C4-2B (cell line): ENCODE data around the gene POLR2L.

Source experiments
- H3K27ac ChIP-seq: fragments of 450-650 bp; 2 replicates; pipeline ENCODE4 v1.5.1; 2017
- ZFX ChIP-seq: fragments of 450-650 bp; IDR thresholded peaks from 2 replicates; pipeline ENCODE4 v1.6.1; 2017
- TF ChIP-seq, protein P1 (sequence below): fragments of 450-650 bp; conservative IDR thresholded peaks from 2 replicates; pipeline ENCODE4 v1.5.1; 2017; ENCODE audit warnings: mild to moderate bottlenecking

Gene POLR2L

DNA sequence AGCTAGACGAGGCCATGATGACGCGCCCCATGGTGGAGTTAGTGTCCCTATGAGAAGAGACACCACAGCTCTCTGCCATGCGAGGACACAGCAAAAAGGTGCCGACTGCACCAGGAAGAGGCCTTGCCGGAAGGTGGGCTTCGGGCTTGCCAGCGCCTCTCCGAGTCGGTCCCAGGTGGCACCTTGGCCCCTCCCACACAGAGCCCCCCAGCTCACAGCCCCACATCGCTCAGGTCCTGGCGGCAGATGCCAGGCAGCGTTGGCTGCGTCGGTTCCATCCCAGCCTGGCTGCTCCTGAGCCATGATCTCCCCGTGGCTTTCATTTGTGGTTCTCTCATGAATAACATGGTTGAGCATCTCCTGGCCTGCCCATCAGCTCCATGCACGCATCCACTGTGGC lies 44.2 kb upstream of the POLR2L start:
- TF ChIP-seq, protein P1, sequence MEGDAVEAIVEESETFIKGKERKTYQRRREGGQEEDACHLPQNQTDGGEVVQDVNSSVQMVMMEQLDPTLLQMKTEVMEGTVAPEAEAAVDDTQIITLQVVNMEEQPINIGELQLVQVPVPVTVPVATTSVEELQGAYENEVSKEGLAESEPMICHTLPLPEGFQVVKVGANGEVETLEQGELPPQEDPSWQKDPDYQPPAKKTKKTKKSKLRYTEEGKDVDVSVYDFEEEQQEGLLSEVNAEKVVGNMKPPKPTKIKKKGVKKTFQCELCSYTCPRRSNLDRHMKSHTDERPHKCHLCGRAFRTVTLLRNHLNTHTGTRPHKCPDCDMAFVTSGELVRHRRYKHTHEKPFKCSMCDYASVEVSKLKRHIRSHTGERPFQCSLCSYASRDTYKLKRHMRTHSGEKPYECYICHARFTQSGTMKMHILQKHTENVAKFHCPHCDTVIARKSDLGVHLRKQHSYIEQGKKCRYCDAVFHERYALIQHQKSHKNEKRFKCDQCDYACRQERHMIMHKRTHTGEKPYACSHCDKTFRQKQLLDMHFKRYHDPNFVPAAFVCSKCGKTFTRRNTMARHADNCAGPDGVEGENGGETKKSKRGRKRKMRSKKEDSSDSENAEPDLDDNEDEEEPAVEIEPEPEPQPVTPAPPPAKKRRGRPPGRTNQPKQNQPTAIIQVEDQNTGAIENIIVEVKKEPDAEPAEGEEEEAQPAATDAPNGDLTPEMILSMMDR, result no peak
- no peak for TF ChIP-seq ZFX
- H3K27ac ChIP-seq, result no peak overlapping the region

DNA sequence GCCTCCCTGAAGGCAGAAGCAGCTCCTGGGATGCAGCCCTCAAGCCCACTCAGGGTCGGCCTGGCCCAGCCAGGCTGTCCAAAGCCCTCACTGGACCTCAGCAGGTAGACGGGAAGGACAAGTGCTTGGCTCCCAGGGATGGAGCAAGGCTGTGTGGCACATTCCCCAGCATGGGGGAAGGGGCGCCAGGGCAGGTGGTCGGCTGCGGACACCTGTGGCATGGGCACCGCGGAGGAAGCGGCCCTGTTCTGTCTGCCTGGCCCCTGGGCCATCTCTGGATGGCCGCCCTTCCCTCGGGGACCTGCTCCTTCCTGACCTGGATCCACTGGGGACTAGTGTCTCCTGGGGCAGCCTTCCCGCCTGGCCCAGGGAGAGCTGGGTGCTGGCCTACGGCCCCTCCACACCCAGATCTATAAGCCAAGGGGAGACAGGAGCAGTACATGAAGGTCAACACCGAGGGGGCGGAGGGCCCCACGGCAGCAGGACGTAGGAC lies 42.3 kb upstream of the POLR2L start:
- TF ChIP-seq, protein P1, result no peak
- TF ChIP-seq ZFX, result no peak
- H3K27ac ChIP-seq, result no peak overlapping the region

DNA sequence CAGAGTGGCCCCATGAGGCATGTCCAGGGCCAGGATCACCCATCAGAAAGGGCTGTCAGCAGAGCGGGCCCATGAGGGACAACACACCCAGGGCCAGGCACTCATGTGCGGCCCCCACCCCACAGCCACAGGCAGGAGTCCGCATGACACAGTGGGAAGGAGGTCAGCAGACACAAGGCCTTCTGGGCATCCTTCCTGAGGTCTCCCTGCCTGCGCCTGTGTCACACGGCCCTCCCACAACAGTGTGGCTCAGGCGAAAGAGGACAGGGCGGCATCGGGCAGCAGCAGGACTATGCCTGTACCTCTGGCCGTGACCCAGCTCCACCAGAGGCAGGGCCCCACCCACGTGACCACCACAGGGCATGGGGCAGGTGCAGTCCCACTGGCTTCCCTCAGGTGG lies 41.2 kb upstream of the POLR2L start:
- no peak overlapping the region for H3K27ac ChIP-seq

DNA sequence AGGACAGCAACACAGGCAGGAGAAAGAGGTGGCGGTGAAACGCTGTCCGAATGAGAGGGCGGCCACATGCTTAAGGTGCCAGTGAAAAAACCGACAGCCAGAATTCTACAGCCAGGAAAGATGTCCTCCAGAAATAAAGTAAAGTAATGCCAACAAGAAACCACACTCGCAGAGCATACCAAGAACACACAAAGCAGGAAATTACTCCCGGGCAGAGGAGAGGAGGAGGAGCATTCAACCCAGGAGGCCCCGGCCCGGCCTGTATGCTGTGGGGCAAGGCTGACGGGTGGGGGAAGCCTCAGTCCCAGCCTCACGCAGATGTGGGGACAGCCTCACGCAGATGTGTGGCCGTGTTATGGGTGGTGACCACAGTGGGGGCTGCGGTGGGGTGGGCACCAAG lies 40.3 kb upstream of the POLR2L start:
- TF ChIP-seq, protein P1, result no peak
- TF ChIP-seq ZFX, result no peak
- no peak overlapping the region for H3K27ac ChIP-seq

More for the DNA sequence above, 41.2 kb upstream of the POLR2L start:
- no peak for TF ChIP-seq ZFX
- TF ChIP-seq, protein P1, result no peak

DNA sequence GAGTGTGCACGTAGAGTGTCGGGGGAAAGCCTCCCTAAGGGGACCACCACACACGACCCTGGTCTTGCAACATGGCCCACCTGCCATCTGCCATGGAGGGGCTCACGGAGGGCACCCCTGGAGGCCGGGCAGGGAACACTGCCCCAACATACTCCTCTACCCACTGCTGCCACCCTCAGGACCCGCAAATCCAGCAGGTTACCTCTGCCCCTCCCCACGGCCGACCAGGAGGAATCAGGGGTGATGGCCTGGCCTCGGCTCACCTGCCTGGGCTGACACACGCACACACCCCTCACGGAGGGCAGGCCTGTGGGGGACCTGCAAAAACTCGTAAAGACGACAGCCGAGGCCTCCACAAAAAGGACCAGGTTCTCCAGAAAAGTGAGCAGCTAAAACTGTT lies 38.1 kb upstream of the POLR2L start:
- TF ChIP-seq, protein P1, result no peak
- TF ChIP-seq ZFX, result no peak
- H3K27ac ChIP-seq, result no peak overlapping the region

DNA sequence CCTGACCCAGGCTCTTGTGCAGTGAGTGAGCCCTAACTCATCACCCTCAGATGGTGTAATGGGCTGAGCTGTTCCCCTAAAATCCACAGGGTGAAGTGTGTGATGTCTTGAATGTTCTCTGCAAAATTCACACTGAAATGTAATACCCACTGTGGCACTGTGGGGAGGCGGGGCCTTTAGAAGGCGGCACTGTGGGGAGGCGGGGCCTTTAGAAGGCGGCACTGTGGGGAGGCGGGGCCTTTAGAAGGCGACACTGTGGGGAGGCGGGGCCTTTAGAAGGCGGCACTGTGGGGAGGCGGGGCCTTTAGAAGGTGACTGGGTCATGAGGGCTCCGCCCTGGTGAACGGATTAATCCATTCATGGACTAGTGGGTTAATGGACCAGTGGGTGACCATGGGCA lies 35.2 kb upstream of the POLR2L start:
- H3K27ac ChIP-seq, result peak overlapping the region; percentile 57
- TF ChIP-seq ZFX, result no peak
- TF ChIP-seq, protein P1, result no peak

DNA sequence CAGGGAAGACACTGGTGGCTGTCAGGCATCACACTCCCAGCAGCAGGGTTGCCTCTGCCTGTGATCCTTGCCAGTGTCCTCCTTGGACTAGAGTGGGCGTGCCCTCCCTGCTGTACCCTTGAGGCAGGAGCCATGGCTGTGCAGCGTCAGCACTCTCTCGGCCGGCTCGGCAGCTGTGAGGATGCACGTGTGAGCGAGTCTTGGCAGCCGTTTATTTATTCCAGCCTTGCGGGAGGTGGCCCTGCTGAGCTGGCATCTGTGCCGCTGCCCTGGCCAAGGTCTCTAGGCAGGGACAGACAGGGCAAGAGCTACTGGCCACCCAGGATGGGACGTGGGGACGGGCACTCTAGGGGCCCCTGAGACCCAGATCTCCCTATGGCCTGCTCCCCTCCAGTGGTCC lies 34.2 kb upstream of the POLR2L start:
- H3K27ac ChIP-seq, result peak overlapping the region; percentile 57
- TF ChIP-seq ZFX, result no peak
- TF ChIP-seq, protein P1, result no peak
